ENCODE data around the gene ECI2.

ECI2 gene

GRCh38 chr6:4174042-4174441 lies 38.7 kb upstream of the ECI2 start:
- no peak overlapping the region for H3K4me3 ChIP-seq (replicated peaks; ENCODE audit: low read depth, low read length)
- TF ChIP-seq, protein P1, sequence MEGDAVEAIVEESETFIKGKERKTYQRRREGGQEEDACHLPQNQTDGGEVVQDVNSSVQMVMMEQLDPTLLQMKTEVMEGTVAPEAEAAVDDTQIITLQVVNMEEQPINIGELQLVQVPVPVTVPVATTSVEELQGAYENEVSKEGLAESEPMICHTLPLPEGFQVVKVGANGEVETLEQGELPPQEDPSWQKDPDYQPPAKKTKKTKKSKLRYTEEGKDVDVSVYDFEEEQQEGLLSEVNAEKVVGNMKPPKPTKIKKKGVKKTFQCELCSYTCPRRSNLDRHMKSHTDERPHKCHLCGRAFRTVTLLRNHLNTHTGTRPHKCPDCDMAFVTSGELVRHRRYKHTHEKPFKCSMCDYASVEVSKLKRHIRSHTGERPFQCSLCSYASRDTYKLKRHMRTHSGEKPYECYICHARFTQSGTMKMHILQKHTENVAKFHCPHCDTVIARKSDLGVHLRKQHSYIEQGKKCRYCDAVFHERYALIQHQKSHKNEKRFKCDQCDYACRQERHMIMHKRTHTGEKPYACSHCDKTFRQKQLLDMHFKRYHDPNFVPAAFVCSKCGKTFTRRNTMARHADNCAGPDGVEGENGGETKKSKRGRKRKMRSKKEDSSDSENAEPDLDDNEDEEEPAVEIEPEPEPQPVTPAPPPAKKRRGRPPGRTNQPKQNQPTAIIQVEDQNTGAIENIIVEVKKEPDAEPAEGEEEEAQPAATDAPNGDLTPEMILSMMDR (IDR thresholded peaks at IDR 0.05; ENCODE audit: insufficient read depth, low read length, poor library complexity, severe bottlenecking), result no peak
- no peak for DNase-seq (ENCODE audit: extremely low read depth, insufficient read length)
- no peaks in the 10 kb centered on the region for H3K36me3 ChIP-seq (ENCODE audit: control insufficient read depth, insufficient read depth, low read length)
- no peaks in the 10 kb centered on the region for H3K27me3 ChIP-seq (replicated peaks; ENCODE audit: control insufficient read depth, insufficient read depth, low read length)

DNA sequence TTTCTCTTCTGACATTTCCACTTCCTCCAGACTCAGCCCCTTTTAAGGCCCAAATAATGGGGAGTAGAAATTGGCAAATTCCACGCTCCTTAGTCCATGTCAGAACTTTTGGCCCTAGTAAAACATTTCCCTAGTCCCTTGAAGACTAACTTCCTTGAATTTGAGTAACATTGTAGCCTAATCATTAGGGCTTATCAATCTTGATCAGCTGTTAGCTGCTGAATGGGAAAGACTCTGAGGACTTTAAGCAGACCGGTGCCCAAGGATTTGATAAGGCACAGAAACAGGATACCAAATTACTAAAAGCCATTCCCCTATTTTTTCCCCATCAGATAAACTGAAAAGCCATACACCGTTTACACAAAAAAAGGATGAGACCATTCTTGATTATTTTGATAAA lies 37.0 kb upstream of the ECI2 start:
- Histone ChIP-seq H3K27me3 (replicated peaks; ENCODE audit: control insufficient read depth, insufficient read depth, low read length) (no peaks in the 10 kb centered on the region), H3K36me3 (ENCODE audit: control insufficient read depth, insufficient read depth, low read length) (no peaks in the 10 kb centered on the region), H3K4me3 (replicated peaks; ENCODE audit: low read depth, low read length) (no peak overlapping the region)
- DNase-seq (ENCODE audit: extremely low read depth, insufficient read length), result no peak
- TF ChIP-seq, protein P1 (IDR thresholded peaks at IDR 0.05; ENCODE audit: insufficient read depth, low read length, poor library complexity, severe bottlenecking), result no peak

DNA sequence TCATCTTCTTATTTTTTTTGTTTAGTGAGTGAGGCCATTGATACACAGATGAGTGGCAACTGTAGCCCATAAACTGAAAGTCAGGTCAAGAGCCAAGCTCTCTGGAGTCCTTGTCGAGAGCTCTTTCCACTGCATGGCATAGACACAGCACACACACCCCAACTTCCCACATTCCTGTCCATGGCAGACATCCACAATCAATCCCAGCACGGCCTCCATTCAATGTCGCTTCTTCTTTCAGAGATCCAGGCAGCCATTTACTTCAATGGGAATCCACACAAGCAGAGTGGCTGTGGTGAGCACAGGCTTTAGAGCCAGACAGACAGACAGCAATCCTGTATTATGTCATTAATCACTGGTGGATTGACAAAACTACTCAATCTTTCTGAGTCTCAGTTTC lies 34.9 kb upstream of the ECI2 start:
- Histone ChIP-seq H3K36me3 (ENCODE audit: control insufficient read depth, insufficient read depth, low read length) (no peaks in the 10 kb centered on the region), H3K4me3 (replicated peaks; ENCODE audit: low read depth, low read length) (no peak overlapping the region), H3K27me3 (replicated peaks; ENCODE audit: control insufficient read depth, insufficient read depth, low read length) (no peaks in the 10 kb centered on the region)
- TF ChIP-seq, protein P1 (IDR thresholded peaks at IDR 0.05; ENCODE audit: insufficient read depth, low read length, poor library complexity, severe bottlenecking), result no peak
- no peak for DNase-seq (ENCODE audit: extremely low read depth, insufficient read length)

GRCh38 chr6:4169028-4169789 lies 33.8 kb upstream of the ECI2 start:
- Histone ChIP-seq H3K4me3 (replicated peaks; ENCODE audit: low read depth, low read length) (no peak overlapping the region), H3K36me3 (ENCODE audit: control insufficient read depth, insufficient read depth, low read length) (no peaks in the 10 kb centered on the region), H3K27me3 (replicated peaks; ENCODE audit: control insufficient read depth, insufficient read depth, low read length) (no peaks in the 10 kb centered on the region)
- TF ChIP-seq, protein P1 (IDR thresholded peaks at IDR 0.05; ENCODE audit: insufficient read depth, low read length, poor library complexity, severe bottlenecking), result no peak
- no peak for DNase-seq (ENCODE audit: extremely low read depth, insufficient read length)

DNA sequence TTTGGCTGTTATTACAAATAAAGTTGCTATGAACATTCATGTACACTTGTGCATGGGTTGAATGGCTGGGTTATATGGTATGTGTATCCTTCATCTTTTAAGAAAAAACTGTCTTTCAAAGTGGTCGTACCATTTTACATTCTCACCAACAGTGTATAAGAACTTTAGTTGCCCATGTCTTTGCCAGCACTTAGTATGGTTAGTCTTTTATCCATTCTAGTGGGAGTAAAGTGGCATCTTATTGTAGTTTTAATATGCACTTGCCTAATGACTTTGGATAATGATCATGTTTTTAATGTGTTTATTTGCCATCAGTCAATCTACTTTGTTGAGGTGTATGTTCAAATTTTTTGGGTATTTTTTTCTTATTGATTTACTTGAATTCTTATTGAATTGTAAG lies 32.5 kb upstream of the ECI2 start:
- TF ChIP-seq, protein P1 (IDR thresholded peaks at IDR 0.05; ENCODE audit: insufficient read depth, low read length, poor library complexity, severe bottlenecking), result no peak
- H3K4me3 ChIP-seq (replicated peaks; ENCODE audit: low read depth, low read length), result no peak overlapping the region
- no peaks in the 10 kb centered on the region for H3K27me3 ChIP-seq (replicated peaks; ENCODE audit: control insufficient read depth, insufficient read depth, low read length)

GRCh38 chr6:4167123-4167522 lies 31.7 kb upstream of the ECI2 start:
- H3K36me3 ChIP-seq (ENCODE audit: control insufficient read depth, insufficient read depth, low read length), result no peaks in the 10 kb centered on the region
- DNase-seq (ENCODE audit: extremely low read depth, insufficient read length), result no peak
- H3K4me3 ChIP-seq (replicated peaks; ENCODE audit: low read depth, low read length), result no peak overlapping the region
- H3K27me3 ChIP-seq (replicated peaks; ENCODE audit: control insufficient read depth, insufficient read depth, low read length), result no peaks in the 10 kb centered on the region
- TF ChIP-seq, protein P1 (IDR thresholded peaks at IDR 0.05; ENCODE audit: insufficient read depth, low read length, poor library complexity, severe bottlenecking), result no peak

More for the DNA sequence above, 32.5 kb upstream of the ECI2 start:
- no peak for DNase-seq (ENCODE audit: extremely low read depth, insufficient read length)
- H3K36me3 ChIP-seq (ENCODE audit: control insufficient read depth, insufficient read depth, low read length), result no peaks in the 10 kb centered on the region
